Activated CD4-positive, alpha-beta memory T cell treated with anti-CD3 and anti-CD28 coated beads for 36 hours (primary cell): ENCODE data around the gene SLC25A36. TPM values are rescaled to one million over a fixed set of nuclear protein-coding genes. Genes with fewer than 3 reads are reported as not detected.
"Not testable (repeated sequence)": the region's sequence is repeated elsewhere in the genome, so short reads cannot be mapped to it uniquely, and the experiment has no call there.

ENCODE experiments used
- CTCF ChIA-PET: fragments of 350-600 bp; sonication (Branson Sonifier 250); formaldehyde crosslinking; loops from one replicate; lab custom pipeline; 2021; ENCODE audit warnings: antibody characterized with exemption, inconsistent platforms; lab: Charles Lee
- POLR2A ChIA-PET: fragments of 350-600 bp; sonication (Branson Sonifier 250); formaldehyde crosslinking; loops from one replicate; lab custom pipeline; 2021; ENCODE audit warnings: antibody characterized with exemption; lab: Charles Lee
- DNase-seq: peaks from one replicate; pipeline ENCODE4 v3.0.0-alpha.2; 2020
- H3K27ac Mint-ChIP-seq: one replicate; pipeline ENCODE4 v1.8.0; 2021; ENCODE audit warnings: mixed read lengths
- H3K27me3 Mint-ChIP-seq: one replicate; pipeline ENCODE4 v1.8.0; 2021; ENCODE audit warnings: mixed read lengths
- H3K36me3 Mint-ChIP-seq: one replicate; pipeline ENCODE4 v1.8.0; 2021; ENCODE audit warnings: mixed read lengths
- H3K4me1 Mint-ChIP-seq: one replicate; pipeline ENCODE4 v1.8.0; 2021; ENCODE audit warnings: low read depth, mixed read lengths
- H3K4me3 Mint-ChIP-seq: one replicate; pipeline ENCODE4 v1.8.0; 2021; ENCODE audit warnings: mild to moderate bottlenecking, mixed read lengths
- H3K9me3 Mint-ChIP-seq: one replicate; pipeline ENCODE4 v1.8.0; 2021; ENCODE audit warnings: mixed read lengths
- intact Hi-C: fragments of 100-400 bp; cut with micrococcal nuclease; formaldehyde crosslinking; loops from one replicate; pipeline ENCODE4 v1.15.1; 2023
- total RNA-seq, 2 experiments: library from RNA; stranded (reverse); gene quantifications; one replicate each; pipeline ENCODE4 v1.2.3, GENCODE V29; 2021

SLC25A36 gene
- total RNA-seq, 2 experiments from 2014 or later, result 44.7 to 56.5 TPM

- Mint-ChIP-seq H3K9me3 (no peaks in the 10 kb centered on the region), H3K4me1 (peaks cover 36% of the 10 kb centered on the region), H3K27me3 (no peaks in the 10 kb centered on the region), H3K27ac (no peak overlapping the region), H3K36me3 (peaks cover 4% of the 10 kb centered on the region), H3K4me3 (no peak overlapping the region)
- intact Hi-C loops, result no loop called here
- no peak for DNase-seq
- ChIA-PET POLR2A (no interaction called here), CTCF (no interaction called here)
Observed at GRCh38 chr3:140954576-140954975, 12.9 kb downstream of the SLC25A36 start.

- no peak overlapping the region for H3K27ac Mint-ChIP-seq
- CTCF ChIA-PET, result no interaction called here
- intact Hi-C loops, result no loop called here
- H3K27me3 Mint-ChIP-seq, result no peaks in the 10 kb centered on the region
- no peak overlapping the region for H3K4me3 Mint-ChIP-seq
- POLR2A ChIA-PET, result interaction anchor here (1.0 kb wide), 1 partner anchor 13 kb away, joined by 3 read pairs; no protein-coding TSS in a partner anchor
- DNase-seq, result no peak
- peaks cover 5% of the 10 kb centered on the region for H3K36me3 Mint-ChIP-seq
- peaks cover 30% of the 10 kb centered on the region for H3K4me1 Mint-ChIP-seq
- no peaks in the 10 kb centered on the region for H3K9me3 Mint-ChIP-seq
Observed at GRCh38 chr3:140955645-140956044, 14.0 kb downstream of the SLC25A36 start.

GRCh38 chr3:140956058-140956835, 14.6 kb downstream of the SLC25A36 start:
- POLR2A ChIA-PET, result interaction anchor here (1.0 kb wide), 1 partner anchor 13 kb away, joined by 3 read pairs; no protein-coding TSS in a partner anchor
- Mint-ChIP-seq H3K27me3 (no peaks in the 10 kb centered on the region), H3K4me1 (peaks cover 26% of the 10 kb centered on the region), H3K36me3 (peaks cover 5% of the 10 kb centered on the region), H3K27ac (no peak overlapping the region), H3K4me3 (no peak overlapping the region), H3K9me3 (no peaks in the 10 kb centered on the region)
- CTCF ChIA-PET, result no interaction called here
- DNase-seq, result no peak
- intact Hi-C loops, result no loop called here

GRCh38 chr3:140972833-140973232, 31.2 kb downstream of the SLC25A36 start:
- Mint-ChIP-seq H3K4me1 (peaks cover 4% of the 10 kb centered on the region), H3K9me3 (no peaks in the 10 kb centered on the region), H3K27ac (no peak overlapping the region), H3K36me3 (peaks cover 15% of the 10 kb centered on the region), H3K27me3 (no peaks in the 10 kb centered on the region), H3K4me3 (no peak overlapping the region)
- CTCF ChIA-PET, result no interaction called here
- no peak for DNase-seq
- POLR2A ChIA-PET, result no interaction called here
- intact Hi-C loops, result loop anchor here (1.0 kb wide), 1 partner anchor 75 kb away; no protein-coding TSS in a partner anchor

- no peak for DNase-seq
- no peak overlapping the region for H3K4me3 Mint-ChIP-seq
- H3K9me3 Mint-ChIP-seq, result no peaks in the 10 kb centered on the region
- H3K27me3 Mint-ChIP-seq, result no peaks in the 10 kb centered on the region
- no peak overlapping the region for H3K27ac Mint-ChIP-seq
- CTCF ChIA-PET, result interaction anchor here (0.8 to 1.2 kb wide), 3 partner anchors 24 to 76 kb away, joined by 3 to 4 read pairs (median 3); no protein-coding TSS in a partner anchor
- intact Hi-C loops, result no loop called here
- H3K36me3 Mint-ChIP-seq, result peaks cover 20% of the 10 kb centered on the region
- POLR2A ChIA-PET, result no interaction called here
- H3K4me1 Mint-ChIP-seq, result peaks cover 4% of the 10 kb centered on the region
Observed at GRCh38 chr3:140974900-140975299, 33.3 kb downstream of the SLC25A36 start.

GRCh38 chr3:140980663-140981062, 39.0 kb downstream of the SLC25A36 start:
- intact Hi-C loops, result no loop called here
- ChIA-PET POLR2A (no interaction called here), CTCF (no interaction called here)
- peaks cover 4% of the 10 kb centered on the region for H3K9me3 Mint-ChIP-seq
- no peak overlapping the region for H3K27ac Mint-ChIP-seq
- peaks cover 10% of the 10 kb centered on the region for H3K36me3 Mint-ChIP-seq
- no peak for DNase-seq
- no peak overlapping the region for H3K4me3 Mint-ChIP-seq
- H3K4me1 Mint-ChIP-seq, result no peaks in the 10 kb centered on the region
- no peaks in the 10 kb centered on the region for H3K27me3 Mint-ChIP-seq

GRCh38 chr3:140987792-140988191, 46.2 kb downstream of the SLC25A36 start:
- H3K9me3 Mint-ChIP-seq, result peaks cover 18% of the 10 kb centered on the region
- H3K36me3 Mint-ChIP-seq, H3K27me3 Mint-ChIP-seq, CTCF ChIA-PET, H3K4me1 Mint-ChIP-seq, intact Hi-C loops, DNase-seq, H3K4me3 Mint-ChIP-seq, POLR2A ChIA-PET, H3K27ac Mint-ChIP-seq: not testable (repeated sequence)

GRCh38 chr3:140994316-140994715, 52.7 kb downstream of the SLC25A36 start:
- Mint-ChIP-seq H3K27ac (no peak overlapping the region), H3K27me3 (no peaks in the 10 kb centered on the region), H3K4me1 (no peaks in the 10 kb centered on the region), H3K36me3 (no peaks in the 10 kb centered on the region), H3K4me3 (no peak overlapping the region), H3K9me3 (peaks cover 12% of the 10 kb centered on the region)
- intact Hi-C loops, result no loop called here
- DNase-seq, result no peak
- POLR2A ChIA-PET, result no interaction called here
- CTCF ChIA-PET, result no interaction called here

- H3K36me3 Mint-ChIP-seq, DNase-seq, H3K4me3 Mint-ChIP-seq, H3K4me1 Mint-ChIP-seq, H3K27ac Mint-ChIP-seq, POLR2A ChIA-PET, CTCF ChIA-PET, H3K27me3 Mint-ChIP-seq, intact Hi-C loops: not testable (repeated sequence)
- H3K9me3 Mint-ChIP-seq, result peaks cover 12% of the 10 kb centered on the region
Observed at GRCh38 chr3:140994861-140995260, 53.2 kb downstream of the SLC25A36 start.

GRCh38 chr3:140995881-140996280, 54.2 kb downstream of the SLC25A36 start:
- Mint-ChIP-seq H3K4me1 (peaks cover 4% of the 10 kb centered on the region), H3K27ac (no peak overlapping the region), H3K27me3 (no peaks in the 10 kb centered on the region), H3K4me3 (no peak overlapping the region), H3K36me3 (no peaks in the 10 kb centered on the region), H3K9me3 (peaks cover 12% of the 10 kb centered on the region)
- CTCF ChIA-PET, result interaction anchor here (0.5 kb wide), 1 partner anchor 197 kb away, joined by 3 read pairs; no protein-coding TSS in a partner anchor
- DNase-seq, result no peak
- POLR2A ChIA-PET, result no interaction called here
- intact Hi-C loops, result no loop called here

GRCh38 chr3:141000027-141000663, 58.5 kb downstream of the SLC25A36 start:
- H3K4me3 Mint-ChIP-seq, result no peak overlapping the region
- H3K4me1 Mint-ChIP-seq, result peaks cover 4% of the 10 kb centered on the region
- H3K27ac Mint-ChIP-seq, result no peak overlapping the region
- H3K36me3 Mint-ChIP-seq, result no peaks in the 10 kb centered on the region
- H3K9me3 Mint-ChIP-seq, result no peaks in the 10 kb centered on the region
- no peaks in the 10 kb centered on the region for H3K27me3 Mint-ChIP-seq
- ChIA-PET POLR2A (no interaction called here), CTCF (interaction anchor here (0.6 to 3.8 kb wide), 8 partner anchors 8 to 196 kb away, joined by 3 to 45 read pairs (median 5); no protein-coding TSS in a partner anchor)
- intact Hi-C loops, result loop anchor here (1.0 kb wide), 2 partner anchors 105 to 192 kb away; no protein-coding TSS in a partner anchor
- peak; percentile 66 for DNase-seq

GRCh38 chr3:141000686-141001085, 59.0 kb downstream of the SLC25A36 start:
- peaks cover 4% of the 10 kb centered on the region for H3K4me1 Mint-ChIP-seq
- H3K4me3 Mint-ChIP-seq, result no peak overlapping the region
- POLR2A ChIA-PET, result no interaction called here
- H3K9me3 Mint-ChIP-seq, result no peaks in the 10 kb centered on the region
- no peak overlapping the region for H3K27ac Mint-ChIP-seq
- CTCF ChIA-PET, result interaction anchor here (0.6 to 3.8 kb wide), 8 partner anchors 7 to 195 kb away, joined by 3 to 45 read pairs (median 5); no protein-coding TSS in a partner anchor
- no peaks in the 10 kb centered on the region for H3K27me3 Mint-ChIP-seq
- no peak for DNase-seq
- intact Hi-C loops, result loop anchor here (1.0 kb wide), 2 partner anchors 105 to 192 kb away; no protein-coding TSS in a partner anchor
- H3K36me3 Mint-ChIP-seq, result no peaks in the 10 kb centered on the region
